K562 (cell line): ENCODE results near the gene LYPD4. TPM values are rescaled to one million over a fixed set of nuclear protein-coding genes. Genes with fewer than 3 reads are reported as not detected.

Experiments used
- ATAC-seq: fragments of 200-7000 bp; cut with Tn5 transposase; 3 replicates; pipeline ENCODE4 v1.9.1; 2020; ENCODE audit warnings: moderate library complexity
- BruUV-seq: library from RNA; stranded (reverse); fragments of 400-500 nt; replicated peaks from 2 replicates; lab custom pipeline; 2021; lab: Mats Ljungman, UMichigan
- CTCF ChIA-PET: fragments of 300-600 bp; formaldehyde crosslinking; extraction: SDS; loops from one replicate; lab custom pipeline; 2021; ENCODE audit warnings: low intra/inter-chr PET ratio; lab: Yijun Ruan, JAX
- POLR2A ChIA-PET: fragments of 300-600, 350-650 bp; sonication (Branson Sonifier 250); formaldehyde crosslinking; extraction: SDS; loops from one replicate; lab custom pipeline; 2021; ENCODE audit warnings: antibody characterized with exemption, inconsistent platforms; lab: Yijun Ruan, JAX
- DNase-seq, 4 experiments: peaks; one replicate each; pipeline versions ENCODE4 v3.0.0 to v3.0.0-alpha.2; 2011 to 2018; ENCODE audit warnings: low spot score in 3 of 4, mixed read lengths in 3 of 4; ENCODE audit errors: extremely low read depth in 1 of 4
- FAIRE-seq: peaks from 2 replicates; lab custom pipeline; 2011; peaks lifted over from hg19 to GRCh38; lab: Jason Lieb, UNC
- H2AFZ ChIP-seq: 2 replicates; pipeline ENCODE4 v1.6.0; 2011; ENCODE audit warnings: low read depth, low read length, control low read depth, inconsistent platforms
- H3K27ac ChIP-seq: fragments of 200-600 bp; 3 replicates; pipeline ENCODE4 v1.8.0; 2011; ENCODE audit warnings: low read depth, mild to moderate bottlenecking, control low read depth, inconsistent platforms, low read length, moderate library complexity, mixed read lengths; ENCODE audit errors: extremely low read depth
- H3K27me3 ChIP-seq, 2 experiments: fragments of 300-600 bp in 1 of 2; 2 replicates in 1 of 2; 3 replicates in 1 of 2; pipeline versions ENCODE4 v1.6.0 to v1.8.0; 2011; ENCODE audit warnings: inconsistent platforms in 2 of 2, low read length in 2 of 2, mild to moderate bottlenecking in 1 of 2, mixed read lengths in 1 of 2, moderate library complexity in 1 of 2; ENCODE audit not compliant: control insufficient read depth in 2 of 2, insufficient read depth in 2 of 2
- H3K36me3 ChIP-seq: fragments of 300-600 bp; 3 replicates; pipeline ENCODE4 v1.8.0; 2011; ENCODE audit warnings: mild to moderate bottlenecking, low read length, inconsistent platforms; ENCODE audit not compliant: control insufficient read depth, insufficient read depth
- H3K4me1 ChIP-seq, 2 experiments: fragments of 200-600 bp in 1 of 2; replicated peaks in 1 of 2; 2 replicates in 1 of 2; 3 replicates in 1 of 2; pipeline versions ENCODE4 v1.5.1 to v1.8.0; 2011; ENCODE audit warnings: inconsistent platforms in 2 of 2, low read length in 2 of 2, mild to moderate bottlenecking in 1 of 2, mixed read lengths in 1 of 2, moderate library complexity in 1 of 2; ENCODE audit not compliant: control insufficient read depth in 2 of 2, insufficient read depth in 2 of 2
- H3K4me2 ChIP-seq: 2 replicates; pipeline ENCODE4 v1.6.1; 2011; ENCODE audit warnings: low read length, control low read depth, inconsistent platforms, mixed read lengths; ENCODE audit not compliant: insufficient read depth
- H3K4me3 ChIP-seq: fragments of 200-600 bp; sonication (generic), shearing (Covaris generic); 2 replicates; pipeline ENCODE4 v1.5.1; 2016; ENCODE audit warnings: control low read depth, inconsistent platforms
- H3K79me2 ChIP-seq: fragments of 200-600 bp; 3 replicates; pipeline ENCODE4 v1.8.0; 2011; ENCODE audit warnings: low read length, inconsistent platforms; ENCODE audit not compliant: control insufficient read depth, insufficient read depth
- H3K9ac ChIP-seq, 2 experiments: 2 replicates each; pipeline versions ENCODE4 v1.6.0 to v1.6.1; 2011; ENCODE audit warnings: low read depth in 2 of 2, low read length in 2 of 2, control low read depth in 1 of 2, inconsistent platforms in 1 of 2, mild to moderate bottlenecking in 1 of 2, mixed read lengths in 1 of 2; ENCODE audit not compliant: insufficient read depth in 1 of 2
- H3K9me1 ChIP-seq: one replicate; pipeline ENCODE4 v1.6.0; 2011; ENCODE audit warnings: inconsistent platforms, mild to moderate bottlenecking, low read length, moderate library complexity; ENCODE audit not compliant: control insufficient read depth, insufficient read depth
- H3K9me3 ChIP-seq: replicated peaks from 2 replicates; pipeline ENCODE4 v1.5.1; 2011; ENCODE audit warnings: low read depth, low read length, inconsistent platforms; ENCODE audit not compliant: control insufficient read depth, insufficient read depth
- H4K20me1 ChIP-seq: replicated peaks from 2 replicates; pipeline ENCODE4 v1.6.1; 2011; ENCODE audit warnings: low read length, inconsistent platforms, mixed read lengths; ENCODE audit not compliant: control insufficient read depth, insufficient read depth
- BRF1 ChIP-seq: IDR thresholded peaks from 3 replicates; pipeline ENCODE4 v1.6.1; 2011; ENCODE audit warnings: borderline replicate concordance, mild to moderate bottlenecking; ENCODE audit not compliant: insufficient read length; ENCODE audit errors: extremely low read depth
- CEBPG ChIP-seq, 3 experiments: fragments of 200-800 bp in 1 of 3; sonication (Bioruptor generic) in 1 of 3; sonication (generic) in 1 of 3; formaldehyde crosslinking in 1 of 3; IDR thresholded peaks in 2 of 3; conservative IDR thresholded peaks in 1 of 3; 2 replicates each; pipeline versions ENCODE4 v1.6.1 to v1.8.0; 2016 to 2022; ENCODE audit warnings: missing compliant biosample characterization in 2 of 3, missing genetic modification characterization in 2 of 3, mild to moderate bottlenecking in 1 of 3, missing genetic modification reagents in 1 of 3
- DMBX1 ChIP-seq: fragments of 250-450 bp; sonication (Bioruptor Pico); IDR thresholded peaks from 2 replicates; pipeline ENCODE4 v1.8.0; 2022; ENCODE audit warnings: inconsistent platforms, mild to moderate bottlenecking, moderate library complexity, borderline replicate concordance
- ELK3 ChIP-seq: fragments of 450-650 bp; formaldehyde crosslinking; IDR thresholded peaks from 2 replicates; pipeline ENCODE4 v1.4.0; 2020; ENCODE audit warnings: mild to moderate bottlenecking
- FOXM1 ChIP-seq, 2 experiments: fragments of 450-650 bp in 1 of 2; sonication (generic) in 1 of 2; formaldehyde crosslinking in 1 of 2; IDR thresholded peaks; 2 replicates each; pipeline versions ENCODE4 v1.6.1 to v1.9.0; 2017 to 2022; ENCODE audit warnings: low read depth in 2 of 2, mild to moderate bottlenecking in 2 of 2, missing genetic modification reagents in 1 of 2, moderate library complexity in 1 of 2
- ID3 ChIP-seq, 2 experiments: fragments of 250-450 bp in 1 of 2; fragments of 450-650 bp in 1 of 2; sonication (Bioruptor Pico) in 1 of 2; IDR thresholded peaks; 2 replicates each; pipeline versions ENCODE4 v1.6.1 to v1.8.0; 2016 to 2021; ENCODE audit warnings: mild to moderate bottlenecking in 2 of 2, moderate library complexity in 2 of 2, missing compliant biosample characterization in 1 of 2, missing genetic modification characterization in 1 of 2
- MAFK ChIP-seq: IDR thresholded peaks from 2 replicates; pipeline ENCODE4 v1.6.1; 2011; ENCODE audit warnings: low read length, improper control_type of control experiment
- NONO ChIP-seq, 2 experiments: fragments of 200-400 bp in 1 of 2; fragments of 450-650 bp in 1 of 2; formaldehyde crosslinking in 1 of 2; IDR thresholded peaks; 2 replicates each; pipeline ENCODE4 v1.6.1; 2017; ENCODE audit warnings: low read depth in 2 of 2, mild to moderate bottlenecking in 2 of 2, moderate library complexity in 2 of 2, low read length in 1 of 2
- POLR2A ChIP-seq: fragments of 450-650 bp; conservative IDR thresholded peaks from 2 replicates; pipeline ENCODE4 v1.6.1; 2016
- POLR2AphosphoS5 ChIP-seq: IDR thresholded peaks from 2 replicates; pipeline ENCODE4 v1.6.1; 2011; ENCODE audit warnings: mild to moderate bottlenecking, low read depth, low read length, moderate library complexity; ENCODE audit not compliant: control insufficient read depth, insufficient read depth
- RBFOX2 ChIP-seq: fragments of 200-400 bp; formaldehyde crosslinking; IDR thresholded peaks from 2 replicates; pipeline ENCODE4 v1.6.1; 2017; ENCODE audit warnings: low read depth, mild to moderate bottlenecking, low read length, moderate library complexity
- SUPT5H ChIP-seq: fragments of 450-650 bp; IDR thresholded peaks from 2 replicates; pipeline ENCODE4 v1.6.1; 2016
- ZNF197 ChIP-seq: fragments of 200-800 bp; sonication (Bioruptor generic); IDR thresholded peaks from 2 replicates; pipeline ENCODE4 v1.6.1; 2016; ENCODE audit warnings: low read depth, missing genetic modification characterization, missing compliant biosample characterization
- ZNF696 ChIP-seq: fragments of 250-450 bp; sonication (Bioruptor Pico); conservative IDR thresholded peaks from 2 replicates; pipeline ENCODE4 v1.4.0; 2020; ENCODE audit warnings: mild to moderate bottlenecking, moderate library complexity
- WGBS: fragments of 100-300 bp; shearing (Covaris generic); methylation state at CpG from one replicate; pipeline ENCODE4 v1.1.6; 2016; ENCODE audit warnings: low coverage, mixed read lengths; ENCODE audit not compliant: insufficient coverage; ENCODE audit errors: missing lambda C conversion rate; 5-methylcytosine and 5-hydroxymethylcytosine counted together
- in situ Hi-C: fragments of 300-500 bp; cut with MboI; formaldehyde crosslinking; loops from 4 replicates; pipeline ENCODE4 v1.15.0; 2018; ENCODE audit warnings: inconsistent platforms, mixed read lengths
- intact Hi-C: fragments of 100-400 bp; cut with micrococcal nuclease; formaldehyde crosslinking; loops from 2 replicates; pipeline ENCODE4 v1.14.2; 2022
- polyA plus RNA-seq, 8 experiments: library from polyadenylated mRNA; depleted of rRNA in 4 of 8; stranded (reverse) in 5 of 8; unstranded in 3 of 8; fragments of >200 nt; fragmentation: Nextera tagmentation in 2 of 8; fragmentation: Illumina TruSeq in 1 of 8; extraction: Ambion mirVana in 2 of 8; extraction: Trizol in 1 of 8; gene quantifications; 2 replicates each; pipeline versions ENCODE4 v1.2.1 to v1.2.3, GENCODE V29; 2011 to 2014; ENCODE audit warnings: inconsistent platforms in 1 of 8, missing spikeins in 1 of 8
- total RNA-seq, 7 experiments: library from RNA; depleted of rRNA in 6 of 7; stranded (reverse); fragments of >200 nt in 6 of 7; fragmentation: Illumina TruSeq in 2 of 7; extraction: Trizol in 2 of 7; gene quantifications; 2 replicates each; pipeline versions ENCODE4 v1.2.1 to v1.2.3, GENCODE V29; 2011 to 2021; ENCODE audit warnings: low replicate concordance in 1 of 7

Gene LYPD4
- total and polyA plus RNA-seq, 9 of the 15 experiments (the other 6 are each of a cell fraction or from before 2014, with no cell fraction given): 0.11 TPM; not detected in 8

- Histone ChIP-seq H3K4me2 (no peak overlapping the region), H3K27ac (peak overlapping the region; percentile 34; the same call in 1 of the 3 replicates), H4K20me1 (peaks cover 59% of the 10 kb centered on the region), H3K4me3 (no peak overlapping the region), H3K4me1 (peaks cover 7 to 31% of the 10 kb centered on the region in 2 experiments; a peak in 4 of 5 replicates), H3K9ac (peak overlapping the region in 1 of 2 experiments; percentile 76; a peak in 2 of 4 replicates), H3K79me2 (peaks cover 48% of the 10 kb centered on the region), H3K9me1 (peaks cover 4% of the 10 kb centered on the region), H3K27me3 (no peaks in the 10 kb centered on the region), H3K9me3 (no peaks in the 10 kb centered on the region), H2AFZ (no peak overlapping the region), H3K36me3 (peaks cover 80% of the 10 kb centered on the region)
- no peak for DNase-seq
- in situ Hi-C loops (no loop called here), intact Hi-C loops (no loop called here)
- WGBS: 84% methylated on average over 10 of the region's 10 CpGs
- FAIRE-seq: no peak
- TF ChIP-seq ELK3 (no peak), RBFOX2 (peak; percentile 51; the same call in 1 of the 2 replicates), SUPT5H (0 out of 2 replicates have a peak, but pooled peaks have one; percentile 14), FOXM1 (IDR thresholded peaks at IDR 0.05; ENCODE audit: low read depth) (no peak), FOXM1 (CRISPR knock-in tag; IDR thresholded peaks at IDR 0.05; ENCODE audit: low read depth) (no peak), BRF1 (no peak), POLR2A (peak; percentile 51; the same call in 1 of the 2 replicates), DMBX1 (CRISPR knock-in tag) (no peak), ZNF696 (CRISPR knock-in tag) (no peak), ZNF197 (no peak), CEBPG (CRISPR knock-in tag; IDR thresholded peaks at IDR 0.05) (no peak), CEBPG (tag; conservative IDR thresholded peaks at IDR 0.05 in 1 of 2, IDR thresholded peaks at IDR 0.05 in 1 of 2) (no peak), ID3 (CRISPR knock-in tag; IDR thresholded peaks at IDR 0.05) (no peak), ID3 (tag; IDR thresholded peaks at IDR 0.05) (no peak), POLR2AphosphoS5 (peak; percentile 50; the same call in 1 of the 2 replicates), MAFK (no peak), NONO (IDR thresholded peaks at IDR 0.05; ENCODE audit: low read depth in 2 of 2, low read length in 1 of 2) (no peak)
- CTCF ChIA-PET: no interaction called here
- no TSS peak for BruUV-seq
- no peak for ATAC-seq
- POLR2A ChIA-PET: interaction anchor here (0.6 to 6.2 kb wide), 10 partner anchors 8 to 810 kb away, joined by 3 to 54 read pairs (median 3); partner anchors contain the start of gene RPS19
These were observed 23.9 kb upstream of the LYPD4 start for GRCh38 chr19:41868120-41868988.
